ENCODE data around the gene ANAPC2.

Gene ANAPC2

DNA sequence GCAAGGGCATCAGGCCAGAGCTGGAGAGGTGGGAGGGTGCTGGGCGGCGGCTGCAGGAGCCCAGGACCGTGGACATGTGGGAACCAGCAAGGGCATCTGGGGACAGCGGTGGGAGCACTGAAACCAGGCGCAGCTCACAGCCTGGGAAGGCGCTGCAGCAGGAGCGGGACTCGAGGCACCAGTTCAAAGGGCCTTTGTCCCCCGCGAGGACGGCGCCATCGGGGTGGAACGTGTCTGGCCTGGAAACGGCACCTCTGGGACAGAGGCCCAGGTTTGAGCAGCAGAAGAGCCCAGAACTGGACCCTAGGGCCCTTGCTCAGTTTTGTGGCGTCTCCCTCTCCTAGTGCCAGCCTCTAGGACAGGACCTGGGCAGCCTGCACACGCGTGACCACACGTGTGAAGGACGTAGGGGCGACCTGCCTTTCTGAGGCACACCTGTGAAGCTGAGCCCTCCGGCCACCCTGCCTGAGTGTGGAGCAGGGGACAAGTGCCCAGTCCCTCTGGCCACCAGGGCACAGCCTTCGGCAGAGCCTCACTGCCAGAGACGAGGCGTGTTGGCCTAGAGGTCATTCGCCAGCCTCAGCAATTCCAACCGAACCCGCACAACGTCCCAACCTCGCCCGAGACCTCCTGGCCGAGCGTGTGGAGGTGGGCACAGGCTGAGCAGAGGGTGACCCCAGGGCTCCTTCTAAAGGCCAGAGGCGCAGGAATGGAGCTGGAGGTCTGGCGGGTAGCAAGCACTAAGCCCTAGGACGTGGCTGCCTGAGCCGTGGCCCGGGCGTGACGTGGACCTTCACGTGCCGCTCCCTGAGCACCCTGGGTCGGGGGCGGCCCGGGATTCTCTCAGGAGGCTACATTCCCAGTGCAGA lies 14.3 kb downstream of the ANAPC2 start:
- no peak for DNase-seq

DNA sequence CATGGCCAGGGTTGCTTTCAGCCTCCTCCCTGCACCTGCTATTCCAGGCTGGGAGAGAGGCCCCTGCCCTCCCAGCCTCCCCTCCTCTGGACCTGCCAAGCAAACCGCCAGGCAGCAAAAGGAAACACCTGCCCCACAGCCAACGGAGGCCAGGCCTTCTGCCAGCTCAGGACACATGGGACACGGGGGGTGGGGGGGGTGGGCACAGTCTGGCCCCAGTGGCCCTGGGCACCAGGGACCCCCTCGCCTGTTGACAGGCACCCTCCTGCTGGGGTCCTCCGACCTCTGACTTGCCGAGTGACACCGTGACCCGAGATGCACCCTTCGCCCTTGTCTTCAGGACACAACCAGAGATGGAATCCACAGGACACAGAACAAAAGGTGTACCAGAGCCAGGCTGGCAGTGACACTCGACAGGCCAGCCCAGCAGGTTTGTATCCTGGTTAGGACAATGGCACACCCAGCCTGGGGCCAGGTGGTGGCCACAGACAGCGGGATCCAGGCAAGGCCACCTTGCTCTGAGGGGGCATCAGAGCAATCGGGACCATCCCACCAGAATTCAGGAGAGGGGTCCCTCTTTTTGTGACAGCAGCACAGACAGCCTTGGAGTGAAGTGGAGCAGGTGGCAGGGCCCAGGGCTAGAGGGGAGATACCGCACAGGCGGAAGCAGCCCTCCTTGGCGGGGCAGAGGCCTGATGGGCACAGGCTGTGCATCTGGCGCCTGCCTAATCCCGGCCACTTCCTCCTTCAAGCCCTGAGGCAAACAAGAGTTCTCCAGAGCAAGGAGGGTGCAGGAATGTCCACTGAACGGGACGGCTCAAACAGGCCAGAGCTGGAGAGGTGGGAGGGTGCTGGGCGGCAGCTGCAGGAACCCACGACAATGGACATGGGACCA lies 15.2 kb downstream of the ANAPC2 start:
- no peak for DNase-seq

DNA sequence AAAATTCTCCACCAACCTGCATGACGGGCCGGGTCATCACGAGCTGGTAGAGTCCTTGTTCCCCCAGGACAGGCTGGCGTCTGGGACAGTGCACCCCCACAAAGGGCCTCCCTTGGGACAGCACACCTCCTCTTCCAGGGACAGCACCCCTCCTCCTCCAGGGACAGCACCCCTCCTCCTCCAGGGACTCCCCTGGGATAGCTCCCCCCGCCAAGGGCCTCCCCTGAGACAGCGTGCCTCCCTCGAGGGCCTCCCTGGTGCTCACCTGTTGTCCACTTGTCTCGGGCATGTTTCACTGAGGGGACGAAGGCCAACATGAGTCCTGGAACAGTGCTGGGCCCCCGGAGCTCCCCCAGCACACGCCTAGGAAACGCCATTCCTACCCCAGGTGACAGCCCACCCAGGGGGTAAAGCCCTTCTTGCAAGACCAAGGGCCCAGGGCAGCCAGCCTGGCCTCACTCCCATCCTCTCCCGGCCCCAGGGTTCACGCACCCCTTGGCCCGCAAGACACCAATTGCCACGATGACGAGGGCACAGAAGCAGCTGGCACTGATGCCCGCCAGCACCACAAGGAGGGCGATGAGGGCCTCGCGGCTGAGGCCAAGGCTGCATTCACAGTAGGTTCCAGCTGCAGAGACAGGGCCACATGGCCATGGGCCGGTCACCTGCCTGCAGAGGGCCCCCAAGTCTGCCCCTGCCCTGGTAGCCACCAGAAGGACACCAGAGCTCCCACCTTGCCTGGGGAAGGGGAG lies 17.0 kb downstream of the ANAPC2 start:
- no peak for DNase-seq

DNA sequence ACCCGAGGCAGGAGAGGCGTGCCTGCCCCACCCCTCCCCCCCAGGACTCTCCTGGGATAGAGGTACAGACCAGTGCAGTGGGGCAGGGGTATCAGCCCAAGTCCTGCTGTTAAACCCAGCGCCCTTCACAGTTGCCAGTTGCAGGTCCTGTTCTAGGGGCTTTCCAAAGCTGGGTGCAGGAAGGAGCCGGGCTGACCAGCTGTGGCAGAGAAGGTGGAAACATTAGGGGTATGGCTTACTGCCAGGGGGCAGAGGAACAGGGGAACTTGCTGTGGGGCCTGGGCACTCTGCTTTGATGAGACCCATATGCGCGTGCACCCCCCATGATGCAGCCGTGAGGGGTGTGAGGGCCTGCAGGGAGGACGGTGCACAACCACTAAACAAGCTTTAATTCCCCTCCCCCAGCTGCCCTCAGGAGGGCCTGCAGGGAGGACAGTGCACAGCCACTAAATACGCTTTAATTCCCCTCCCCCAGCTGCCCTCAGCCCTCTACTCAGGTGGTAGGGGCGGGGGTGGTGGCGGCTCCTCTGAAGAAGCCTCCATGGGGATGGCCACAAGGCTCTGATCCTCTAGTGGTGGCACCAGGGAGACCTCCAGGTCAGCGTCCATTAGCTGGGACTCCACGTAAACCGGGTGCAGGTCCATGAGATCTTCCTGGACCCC lies 17.7 kb downstream of the ANAPC2 start:
- DNase-seq, result no peak

DNA sequence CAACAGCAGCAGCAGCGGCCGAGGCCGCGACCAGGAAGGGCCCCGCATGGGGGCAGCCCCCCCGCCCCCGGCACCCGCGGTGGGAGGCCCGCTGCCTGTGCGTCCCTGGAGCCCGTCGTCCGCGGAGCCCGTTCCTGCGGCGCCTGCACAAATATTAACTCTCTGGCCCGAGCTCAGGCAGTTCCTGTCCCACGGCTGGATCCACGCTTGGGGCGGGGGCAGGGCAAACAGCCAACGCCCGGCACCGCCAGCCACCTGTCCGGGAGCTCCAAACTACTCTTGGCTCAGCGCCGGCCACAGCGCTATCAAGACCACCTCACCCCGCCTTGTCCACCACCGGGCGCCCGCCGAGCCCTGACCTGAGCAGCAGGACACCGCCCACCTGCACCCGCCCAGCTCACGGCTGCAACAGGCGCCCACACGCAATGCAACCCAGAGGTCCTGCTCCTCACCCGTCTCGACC lies 18.4 kb downstream of the ANAPC2 start, which contains the start of gene LRRC26:
LRRC26 (minus strand) TSS at position 156 of the 463 bp plus-strand sequence; CDS start at position 48, 108 bp downstream.
- no peak for DNase-seq

DNA sequence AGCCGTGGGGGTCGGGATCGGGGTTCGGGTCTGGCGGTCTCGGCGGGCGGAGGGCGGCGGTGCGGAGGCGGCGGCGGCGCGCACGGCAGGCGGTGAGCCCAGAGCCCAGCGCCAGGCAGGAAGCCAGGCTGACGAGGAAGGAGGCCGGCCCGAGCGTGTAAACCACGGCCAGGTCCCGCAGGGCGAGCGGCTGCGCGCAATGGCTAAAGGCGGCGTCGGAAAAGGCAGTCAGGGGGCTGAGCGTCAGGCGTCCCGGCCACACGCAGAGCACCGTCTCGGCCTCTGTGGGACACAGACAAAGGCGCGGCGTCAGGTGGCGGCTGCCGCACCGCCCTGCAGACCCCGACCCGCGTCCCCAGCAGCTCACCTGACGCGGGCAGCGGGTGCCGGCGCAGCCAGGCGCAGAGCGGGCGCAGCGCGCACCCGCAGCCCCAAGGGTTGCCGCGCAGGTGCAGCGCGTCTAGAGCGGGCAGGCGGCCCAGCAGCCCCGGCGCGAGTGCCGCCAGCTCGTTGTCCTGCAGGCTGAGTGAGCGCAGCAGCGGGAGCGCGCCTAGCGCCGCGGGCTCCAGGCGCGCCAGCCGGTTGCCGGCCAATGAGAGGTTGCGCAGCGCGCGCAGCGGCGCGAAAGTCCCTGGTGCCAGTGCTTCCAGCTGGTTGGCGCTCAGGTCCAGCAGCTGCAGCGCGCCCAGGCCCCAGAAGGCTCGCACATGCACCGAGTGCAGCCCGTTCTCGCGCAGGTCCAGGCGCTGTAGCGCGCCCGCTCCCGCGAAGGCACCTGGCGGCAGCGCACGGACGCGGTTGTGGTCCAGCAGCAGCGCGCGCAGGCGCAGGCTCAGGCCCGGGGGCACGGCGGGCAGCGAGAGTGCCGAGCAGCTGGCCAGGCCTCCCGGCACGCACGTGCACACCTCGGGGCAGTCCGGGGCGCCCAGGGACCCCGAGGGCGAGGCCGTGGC lies 19.2 kb downstream of the ANAPC2 start:
- peak in 1 of 2 donors; percentile 19 for DNase-seq

DNA sequence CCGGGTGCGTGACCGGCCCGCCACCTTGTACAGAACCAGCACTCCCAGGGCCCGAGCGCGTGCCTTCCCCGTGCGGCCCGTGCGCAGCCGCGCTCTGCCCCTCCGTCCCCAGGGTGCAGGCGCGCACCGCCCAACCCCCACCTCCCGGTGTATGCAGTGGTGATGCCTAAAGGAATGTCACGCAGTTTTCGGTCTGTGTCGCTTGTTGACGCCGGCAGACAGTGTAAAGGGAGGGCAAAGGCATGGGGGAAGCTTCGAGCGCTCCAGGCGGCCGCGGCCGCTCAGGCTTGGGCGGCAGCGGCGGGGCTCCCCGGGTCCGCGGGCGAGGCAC lies 19.8 kb downstream of the ANAPC2 start:
- no peak for DNase-seq

DNA sequence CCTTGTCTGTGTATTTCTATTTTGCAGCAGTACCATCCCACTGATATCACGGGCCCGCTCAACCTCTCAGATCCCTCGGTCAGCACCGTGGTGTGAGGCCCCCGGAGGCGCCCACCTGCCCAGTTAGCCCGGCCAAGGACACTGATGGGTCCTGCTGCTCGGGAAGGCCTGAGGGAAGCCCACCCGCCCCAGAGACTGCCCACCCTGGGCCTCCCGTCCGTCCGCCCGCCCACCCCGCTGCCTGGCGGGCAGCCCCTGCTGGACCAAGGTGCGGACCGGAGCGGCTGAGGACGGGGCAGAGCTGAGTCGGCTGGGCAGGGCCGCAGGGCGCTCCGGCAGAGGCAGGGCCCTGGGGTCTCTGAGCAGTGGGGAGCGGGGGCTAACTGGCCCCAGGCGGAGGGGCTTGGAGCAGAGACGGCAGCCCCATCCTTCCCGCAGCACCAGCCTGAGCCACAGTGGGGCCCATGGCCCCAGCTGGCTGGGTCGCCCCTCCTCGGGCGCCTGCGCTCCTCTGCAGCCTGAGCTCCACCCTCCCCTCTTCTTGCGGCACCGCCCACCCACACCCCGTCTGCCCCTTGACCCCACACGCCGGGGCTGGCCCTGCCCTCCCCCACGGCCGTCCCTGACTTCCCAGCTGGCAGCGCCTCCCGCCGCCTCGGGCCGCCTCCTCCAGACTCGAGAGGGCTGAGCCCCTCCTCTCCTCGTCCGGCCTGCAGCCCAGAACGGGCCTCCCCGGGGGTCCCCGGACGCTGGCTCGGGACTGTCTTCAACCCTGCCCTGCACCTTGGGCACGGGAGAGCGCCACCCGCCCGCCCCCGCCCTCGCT lies 20.4 kb downstream of the ANAPC2 start:
- no peak for DNase-seq

DNA sequence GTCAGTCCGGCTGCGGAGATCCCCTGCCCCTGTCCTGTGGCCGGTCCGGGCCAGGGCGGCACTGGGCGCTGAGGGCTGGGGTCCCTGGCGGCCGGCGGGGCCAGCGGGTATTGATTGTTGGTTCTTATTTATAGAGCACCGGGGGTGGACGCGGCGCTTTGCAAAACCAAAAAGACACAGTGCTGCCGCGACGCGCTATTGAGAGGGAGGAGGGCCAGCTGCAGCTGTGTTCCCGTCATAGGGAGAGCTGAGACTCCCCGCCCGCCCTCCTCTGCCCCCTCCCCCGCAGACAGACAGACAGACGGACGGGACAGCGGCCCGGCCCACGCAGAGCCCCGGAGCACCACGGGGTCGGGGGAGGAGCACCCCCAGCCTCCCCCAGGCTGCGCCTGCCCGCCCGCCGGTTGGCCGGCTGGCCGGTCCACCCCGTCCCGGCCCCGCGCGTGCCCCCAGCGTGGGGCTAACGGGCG lies 21.0 kb downstream of the ANAPC2 start:
- no peak for DNase-seq

DNA sequence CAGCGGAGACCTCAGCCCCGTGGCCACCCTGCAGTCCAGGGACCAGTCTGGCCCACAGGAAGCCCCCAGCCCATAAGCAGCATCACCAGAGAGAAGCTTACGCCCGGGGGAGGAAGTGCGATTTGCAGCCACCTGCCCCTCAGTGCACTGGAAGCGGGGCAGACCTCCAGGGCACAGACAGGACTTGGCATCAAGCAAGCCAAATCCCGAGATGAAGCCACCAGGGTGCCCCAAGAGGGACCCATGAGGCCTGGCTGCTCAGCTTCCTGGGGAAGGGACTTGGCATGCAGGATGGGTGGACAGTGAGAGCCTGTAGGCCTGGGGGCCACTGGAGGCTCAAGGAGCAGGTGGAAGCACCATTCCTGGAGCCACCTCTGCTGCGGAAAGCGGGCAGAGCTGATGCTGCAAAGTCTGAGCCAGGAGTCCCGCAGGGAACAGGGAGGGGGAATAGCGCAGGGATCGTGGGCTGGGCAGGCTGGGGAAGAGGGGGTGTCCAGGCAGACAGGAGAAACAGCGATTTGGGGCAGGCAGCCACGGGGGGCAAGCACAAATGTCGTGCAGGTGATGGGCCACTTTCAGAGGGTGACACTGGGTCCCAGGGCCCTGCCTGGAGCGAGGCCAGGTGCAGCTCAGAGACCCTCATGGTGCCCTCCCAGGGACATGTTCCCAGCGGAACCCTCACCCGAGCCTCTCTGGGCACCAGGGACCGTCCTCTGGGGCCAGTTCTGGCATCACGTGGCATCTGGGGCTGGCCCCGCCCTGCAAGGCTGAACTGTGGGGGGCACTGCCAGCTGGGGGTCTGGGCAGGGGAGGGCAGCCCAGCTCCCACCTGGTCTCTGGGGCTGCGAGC lies 21.8 kb downstream of the ANAPC2 start:
- no peak for DNase-seq

DNA sequence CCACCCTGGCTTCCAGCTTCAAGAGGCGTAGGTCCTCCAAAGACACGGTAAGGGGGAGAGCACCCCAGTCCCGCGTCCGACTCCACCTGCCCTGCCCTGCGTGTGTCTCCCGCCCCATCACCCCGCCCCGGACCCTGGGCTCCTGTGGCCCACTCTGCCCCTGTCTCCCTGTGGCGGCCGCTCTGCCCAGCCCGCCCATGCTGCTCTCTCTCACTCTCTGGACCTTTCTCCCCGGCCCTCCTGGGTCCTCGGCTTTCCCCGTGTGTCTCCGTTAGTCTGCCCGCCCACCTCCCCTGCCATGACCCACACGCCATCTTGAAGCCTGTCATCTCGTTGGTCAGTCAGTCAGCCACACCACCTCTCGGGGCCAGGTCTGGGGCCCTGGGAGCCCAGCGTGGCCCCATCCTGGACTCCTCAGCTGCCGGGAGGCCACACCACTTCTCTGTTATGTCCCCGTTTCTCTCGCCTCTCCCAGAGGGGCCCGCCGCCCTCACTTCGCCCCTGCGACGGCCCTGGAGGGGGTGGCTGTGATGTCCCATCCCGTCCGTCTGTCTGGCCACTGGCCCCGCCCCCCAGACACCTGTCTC lies 23.0 kb downstream of the ANAPC2 start:
- DNase-seq, result no peak

DNA sequence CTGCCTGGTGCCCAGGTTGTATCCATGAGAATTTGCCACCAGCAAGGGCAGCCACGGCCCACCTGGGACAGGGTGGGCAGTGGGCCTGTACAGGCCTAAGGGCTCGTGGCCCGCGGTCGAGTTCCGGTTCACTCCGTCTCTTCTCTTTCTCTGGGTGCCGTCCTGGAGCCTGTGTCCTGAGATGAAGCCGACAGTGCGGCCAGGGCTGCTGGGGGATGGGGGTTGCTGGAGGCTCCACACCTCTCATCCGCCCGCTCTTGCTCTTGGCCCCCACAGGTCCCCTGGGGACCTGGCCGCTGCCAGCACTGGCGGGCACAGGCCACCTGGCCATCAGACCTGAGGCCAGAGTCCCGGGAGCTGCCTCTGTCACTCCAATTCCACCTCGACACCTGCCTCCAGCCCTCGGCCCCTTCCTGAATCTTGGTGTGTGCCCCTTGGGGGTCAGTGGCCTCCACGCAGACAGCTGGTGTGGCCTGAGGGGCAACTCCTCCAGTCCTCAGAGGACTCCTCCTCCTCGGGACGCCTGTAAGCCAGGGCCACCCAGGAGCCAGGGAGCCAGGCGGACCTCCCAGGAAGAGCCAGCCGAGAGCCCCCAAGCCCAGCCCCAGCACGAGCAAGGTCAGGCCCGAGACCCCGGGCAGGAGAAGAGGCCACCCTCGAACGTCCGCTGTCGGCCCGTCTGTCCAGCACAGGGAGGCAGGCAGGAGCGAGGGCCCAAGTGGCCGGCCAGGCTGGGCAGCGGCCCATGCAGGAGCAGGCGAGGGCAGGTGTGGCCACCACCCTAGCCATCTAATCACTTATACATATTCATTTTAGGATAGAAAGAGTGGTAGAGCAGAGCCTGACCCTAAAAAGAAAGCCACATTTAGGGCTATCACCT lies 23.8 kb downstream of the ANAPC2 start:
- DNase-seq, result no peak

DNA sequence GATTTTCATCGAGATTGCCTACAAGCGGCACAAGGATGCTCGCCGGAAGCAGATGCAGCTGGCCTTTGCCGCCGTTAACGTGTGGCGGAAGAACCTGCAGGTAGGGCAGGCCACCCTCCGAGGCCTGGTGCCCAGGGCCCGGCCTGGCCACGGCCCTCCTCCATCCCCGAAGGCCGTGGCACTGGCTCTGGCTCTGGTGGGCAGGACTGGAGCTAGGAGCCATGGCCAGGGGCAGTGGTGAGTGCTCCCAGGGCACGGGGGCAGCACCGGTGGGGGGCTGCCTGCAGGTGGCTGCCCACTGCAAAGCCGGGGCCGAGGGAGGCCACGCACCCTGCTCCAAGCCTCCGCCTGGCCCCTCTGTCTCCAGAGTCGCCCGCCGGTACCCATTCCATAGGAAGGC lies 24.6 kb downstream of the ANAPC2 start:
- no peak for DNase-seq

DNA sequence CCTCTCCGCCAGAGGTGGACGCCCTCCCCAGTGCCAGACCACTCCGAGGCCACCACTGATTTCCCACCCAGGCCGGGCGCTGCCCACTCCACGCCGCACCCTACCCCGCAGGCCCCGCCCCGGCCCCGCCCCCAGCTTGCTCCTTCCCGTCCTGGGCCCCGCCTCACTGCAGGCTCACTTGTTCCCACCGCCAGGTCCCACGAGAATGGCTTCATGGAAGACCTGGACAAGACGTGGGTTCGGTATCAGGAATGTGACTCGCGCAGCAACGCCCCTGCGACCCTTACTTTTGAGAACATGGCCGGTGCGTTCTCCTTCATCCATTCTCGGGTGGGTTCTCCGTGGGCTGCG lies 25.0 kb downstream of the ANAPC2 start:
- no peak for DNase-seq

DNA sequence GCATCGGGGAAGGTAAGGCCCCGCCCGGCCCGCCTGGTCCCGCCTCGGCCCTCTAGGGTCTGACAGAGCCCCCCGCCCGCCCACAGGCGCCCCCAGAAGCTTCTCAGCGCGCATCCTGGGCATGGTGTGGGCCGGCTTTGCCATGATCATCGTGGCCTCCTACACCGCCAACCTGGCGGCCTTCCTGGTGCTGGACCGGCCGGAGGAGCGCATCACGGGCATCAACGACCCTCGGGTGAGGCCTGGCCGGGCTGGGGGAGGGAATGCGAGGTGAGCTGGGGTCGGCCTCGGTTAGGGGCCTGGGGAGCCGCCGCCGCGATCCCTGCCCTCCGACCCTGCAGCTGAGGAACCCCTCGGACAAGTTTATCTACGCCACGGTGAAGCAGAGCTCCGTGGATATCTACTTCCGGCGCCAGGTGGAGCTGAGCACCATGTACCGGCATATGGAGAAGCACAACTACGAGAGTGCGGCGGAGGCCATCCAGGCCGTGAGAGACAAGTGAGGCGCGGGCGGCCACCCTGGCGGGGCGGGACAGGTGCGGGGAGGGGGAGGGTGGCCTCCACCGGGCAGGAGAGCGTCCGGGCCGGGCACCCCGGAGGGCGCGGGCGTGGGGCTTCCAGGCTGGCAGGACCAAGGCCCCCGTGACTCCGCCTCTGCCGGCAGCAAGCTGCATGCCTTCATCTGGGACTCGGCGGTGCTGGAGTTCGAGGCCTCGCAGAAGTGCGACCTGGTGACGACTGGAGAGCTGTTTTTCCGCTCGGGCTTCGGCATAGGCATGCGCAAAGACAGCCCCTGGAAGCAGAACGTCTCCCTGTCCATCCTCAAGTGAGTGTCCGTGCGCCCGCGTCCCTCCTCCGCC lies 25.6 kb downstream of the ANAPC2 start:
- DNase-seq, result no peak

DNA sequence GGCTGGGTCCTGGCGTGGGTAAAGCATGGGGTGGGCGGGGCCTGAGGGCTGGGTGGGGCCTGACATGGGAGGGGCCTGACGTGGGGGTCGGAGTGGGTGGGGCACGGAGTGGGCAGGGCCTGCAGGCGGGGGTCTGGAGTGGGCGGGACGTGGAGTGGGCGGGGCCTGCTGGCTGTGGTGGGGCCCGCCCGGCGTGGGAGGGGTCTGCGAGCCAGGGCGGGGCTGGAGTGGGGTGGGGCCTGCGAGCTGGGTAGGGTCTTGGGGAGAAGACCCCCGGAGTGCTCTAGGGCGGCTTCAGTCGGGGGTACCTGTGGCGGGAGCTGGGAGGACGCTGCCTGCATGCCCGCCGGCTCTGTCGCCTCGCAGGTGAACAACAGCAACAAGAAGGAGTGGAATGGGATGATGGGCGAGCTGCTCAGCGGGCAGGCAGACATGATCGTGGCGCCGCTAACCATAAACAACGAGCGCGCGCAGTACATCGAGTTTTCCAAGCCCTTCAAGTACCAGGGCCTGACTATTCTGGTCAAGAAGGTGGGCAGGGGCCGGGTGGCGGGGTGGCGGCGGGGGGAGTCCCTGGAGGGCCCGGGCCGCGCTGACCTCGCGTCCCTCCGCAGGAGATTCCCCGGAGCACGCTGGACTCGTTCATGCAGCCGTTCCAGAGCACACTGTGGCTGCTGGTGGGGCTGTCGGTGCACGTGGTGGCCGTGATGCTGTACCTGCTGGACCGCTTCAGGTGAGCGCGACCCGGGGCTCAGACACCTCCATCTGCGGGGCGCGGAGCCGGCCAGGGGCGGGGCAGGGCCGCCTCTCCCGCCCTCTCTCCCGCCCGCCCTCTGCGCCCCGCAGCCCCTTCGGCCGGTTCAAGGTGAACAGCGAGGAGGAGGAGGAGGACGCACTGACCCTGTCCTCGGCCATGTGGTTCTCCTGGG lies 26.5 kb downstream of the ANAPC2 start:
- no peak for DNase-seq
